Fibroblast of pulmonary artery (primary cell): ENCODE results near the gene C9orf40.

Source experiments
- DNase-seq: peaks from one replicate; pipeline ENCODE4 v3.0.0-alpha.2; 2010; ENCODE audit warnings: low read depth
- H3K4me3 ChIP-seq: replicated peaks from 2 replicates; pipeline ENCODE4 v1.5.1; 2011; ENCODE audit warnings: low read depth, mild to moderate bottlenecking, control low read depth, low read length, moderate library complexity
- TF ChIP-seq, protein P1 (sequence below): IDR thresholded peaks from 2 replicates; pipeline ENCODE4 v1.5.1; 2011; ENCODE audit warnings: mild to moderate bottlenecking, control low read depth, low read length, inconsistent platforms; ENCODE audit errors: missing control alignments

The C9orf40 gene

DNA sequence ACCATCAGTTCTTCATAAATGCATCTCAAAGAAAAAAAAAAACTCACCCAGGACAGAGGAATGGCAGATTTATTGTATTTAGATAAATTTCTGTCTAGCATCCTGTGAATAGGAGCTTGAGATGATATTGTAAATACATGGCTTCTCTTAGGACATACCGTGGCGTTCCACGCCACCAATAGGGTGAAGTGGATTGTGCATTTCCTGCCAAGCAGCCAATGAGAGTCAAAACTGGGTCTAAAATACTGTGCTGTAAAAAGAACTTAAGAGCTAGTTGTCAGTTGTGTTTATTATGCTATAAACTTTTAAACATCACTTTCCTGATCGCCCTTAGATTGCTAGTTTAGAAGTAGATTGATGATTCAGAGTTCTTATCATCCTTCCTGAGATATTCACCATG, 44.0 kb downstream of the C9orf40 start:
- H3K4me3 ChIP-seq = no peak overlapping the region
- TF ChIP-seq, protein P1, sequence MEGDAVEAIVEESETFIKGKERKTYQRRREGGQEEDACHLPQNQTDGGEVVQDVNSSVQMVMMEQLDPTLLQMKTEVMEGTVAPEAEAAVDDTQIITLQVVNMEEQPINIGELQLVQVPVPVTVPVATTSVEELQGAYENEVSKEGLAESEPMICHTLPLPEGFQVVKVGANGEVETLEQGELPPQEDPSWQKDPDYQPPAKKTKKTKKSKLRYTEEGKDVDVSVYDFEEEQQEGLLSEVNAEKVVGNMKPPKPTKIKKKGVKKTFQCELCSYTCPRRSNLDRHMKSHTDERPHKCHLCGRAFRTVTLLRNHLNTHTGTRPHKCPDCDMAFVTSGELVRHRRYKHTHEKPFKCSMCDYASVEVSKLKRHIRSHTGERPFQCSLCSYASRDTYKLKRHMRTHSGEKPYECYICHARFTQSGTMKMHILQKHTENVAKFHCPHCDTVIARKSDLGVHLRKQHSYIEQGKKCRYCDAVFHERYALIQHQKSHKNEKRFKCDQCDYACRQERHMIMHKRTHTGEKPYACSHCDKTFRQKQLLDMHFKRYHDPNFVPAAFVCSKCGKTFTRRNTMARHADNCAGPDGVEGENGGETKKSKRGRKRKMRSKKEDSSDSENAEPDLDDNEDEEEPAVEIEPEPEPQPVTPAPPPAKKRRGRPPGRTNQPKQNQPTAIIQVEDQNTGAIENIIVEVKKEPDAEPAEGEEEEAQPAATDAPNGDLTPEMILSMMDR = no peak
- DNase-seq = no peak

DNA sequence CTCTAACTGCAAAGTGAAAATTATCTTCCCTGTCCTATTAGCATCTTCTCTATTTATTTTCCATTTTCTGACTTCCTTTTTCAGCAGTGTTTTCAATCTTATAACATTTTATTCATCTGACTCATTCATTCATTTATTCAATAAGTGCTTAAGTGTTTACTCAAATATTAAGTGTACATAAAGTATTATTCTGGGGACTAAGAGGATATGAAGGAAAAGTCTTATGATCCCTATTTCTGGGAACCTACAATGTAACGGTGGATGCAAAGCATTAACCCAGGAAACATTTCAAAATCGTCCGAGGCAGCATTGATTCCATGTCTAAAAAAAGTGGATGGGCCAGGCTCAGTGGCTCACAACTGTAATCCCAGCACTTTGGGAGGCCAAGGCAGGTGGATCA, 45.6 kb downstream of the C9orf40 start:
- TF ChIP-seq, protein P1 = no peak
- DNase-seq = no peak
- H3K4me3 ChIP-seq = no peak overlapping the region

DNA sequence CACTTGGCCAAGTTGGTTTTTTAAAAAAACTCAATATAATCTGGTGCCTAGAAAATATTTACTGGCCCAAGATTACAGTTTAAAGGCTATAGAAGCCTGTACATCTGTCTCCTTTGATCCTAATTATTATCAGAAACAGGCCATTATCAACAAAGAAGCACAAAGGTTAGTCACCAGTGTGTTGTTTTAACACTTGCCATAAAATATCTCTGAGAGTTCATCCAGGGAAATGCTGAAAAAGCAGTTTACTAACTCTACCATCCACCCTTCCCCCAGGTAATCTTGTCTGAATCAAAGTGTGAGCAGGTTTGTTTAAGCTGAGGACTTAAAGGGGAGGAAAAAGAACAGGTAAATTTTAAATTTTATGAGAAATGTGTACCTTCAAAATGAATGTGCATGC, 51.7 kb downstream of the C9orf40 start:
- DNase-seq = no peak
- TF ChIP-seq, protein P1 = no peak

More for the DNA sequence above, 51.7 kb downstream of the C9orf40 start:
- H3K4me3 ChIP-seq = no peak overlapping the region
